BLaER1 treated with 17β-estradiol and CSF1 and Interleukin-3, amounts not matched to agents 10 nM and 100 nM (cell line): ENCODE measurements around the gene REPS1.
"Not testable (repeated sequence)": the region's sequence is repeated elsewhere in the genome, so short reads cannot be mapped to it uniquely, and the experiment has no call there.

Experiments
- H3K27ac ChIP-seq, 11 experiments: shearing (Covaris generic); formaldehyde crosslinking; 2 replicates each; pipeline ENCODE4 v1.8.1; 2022
- H3K27me3 ChIP-seq, 11 experiments: shearing (Covaris generic); formaldehyde crosslinking; 2 replicates each; pipeline ENCODE4 v1.8.1; 2022
- H3K36me3 ChIP-seq, 11 experiments: shearing (Covaris generic); formaldehyde crosslinking; 2 replicates each; pipeline ENCODE4 v1.8.1; 2022
- H3K4me1 ChIP-seq, 10 experiments: shearing (Covaris generic); formaldehyde crosslinking; 2 replicates each; pipeline ENCODE4 v1.8.1; 2022
- H3K4me2 ChIP-seq, 11 experiments: shearing (Covaris generic); formaldehyde crosslinking; 2 replicates each; pipeline ENCODE4 v1.8.1; 2022
- H3K4me3 ChIP-seq, 10 experiments: shearing (Covaris generic); formaldehyde crosslinking; 2 replicates each; pipeline ENCODE4 v1.8.1; 2022
- H3K9ac ChIP-seq, 11 experiments: shearing (Covaris generic); formaldehyde crosslinking; 2 replicates each; pipeline ENCODE4 v1.8.1; 2022
- H3K9me3 ChIP-seq, 11 experiments: shearing (Covaris generic); formaldehyde crosslinking; replicated peaks in 1 of 11; 2 replicates each; pipeline ENCODE4 v1.8.1; 2022
- H4K20me1 ChIP-seq, 11 experiments: shearing (Covaris generic); formaldehyde crosslinking; 2 replicates each; pipeline ENCODE4 v1.8.1; 2022
- Cebpa-rat ChIP-seq, 11 experiments: shearing (Covaris generic); IDR thresholded peaks; 2 replicates each; pipeline ENCODE4 v1.8.1; 2022

The REPS1 gene

GRCh38 chr6:139010674-139011073 lies 22.6 kb upstream of the REPS1 start:
- Histone ChIP-seq H3K27me3 (no peaks in the 10 kb centered on the region), H3K4me3 (no peak overlapping the region), H3K27ac (no peak overlapping the region), H4K20me1 (no peaks in the 10 kb centered on the region), H3K4me1 (peaks cover 11 to 23% (median 16%) of the 10 kb centered on the region in 10 experiments; a peak in 18 of 20 replicates), H3K9me3 (peaks cover 0 to 18% (median 0%) of the 10 kb centered on the region in 11 experiments; a peak in 5 of 22 replicates), H3K4me2 (no peak overlapping the region), H3K36me3 (no peaks in the 10 kb centered on the region), H3K9ac (no peak overlapping the region)
- no peak for TF ChIP-seq Cebpa-rat (IDR thresholded peaks at IDR 0.05)

GRCh38 chr6:139008117-139008516 lies 20.1 kb upstream of the REPS1 start:
- Histone ChIP-seq H3K27ac (0 out of 22 replicates have a peak overlapping the region, but pooled peaks of 1 of the 11 experiments have one; percentile 12), H3K4me1 (peaks cover 14 to 31% (median 17%) of the 10 kb centered on the region in 10 experiments; a peak in 19 of 20 replicates), H3K27me3 (no peaks in the 10 kb centered on the region), H4K20me1 (no peaks in the 10 kb centered on the region), H3K9me3 (peaks cover 0 to 18% (median 0%) of the 10 kb centered on the region in 11 experiments; a peak in 5 of 22 replicates), H3K36me3 (no peaks in the 10 kb centered on the region), H3K4me3 (no peak overlapping the region), H3K9ac (no peak overlapping the region), H3K4me2 (peak overlapping the region in 3 of 11 experiments; percentile 3 to 43 (median 29); a peak in 5 of 22 replicates)
- no peak for TF ChIP-seq Cebpa-rat (IDR thresholded peaks at IDR 0.05)

GRCh38 chr6:139007428-139007827 lies 19.4 kb upstream of the REPS1 start:
- no peak for TF ChIP-seq Cebpa-rat (IDR thresholded peaks at IDR 0.05)

GRCh38 chr6:139006477-139006876 lies 18.4 kb upstream of the REPS1 start:
- H3K27me3 ChIP-seq = no peaks in the 10 kb centered on the region
- no peaks in the 10 kb centered on the region for H3K36me3 ChIP-seq
- H3K4me1 ChIP-seq = peaks cover 14 to 31% (median 17%) of the 10 kb centered on the region in 10 experiments; a peak in 19 of 20 replicates
- H3K4me2 ChIP-seq = peak overlapping the region in 9 of 11 experiments; percentile 3 to 50 (median 32); a peak in 11 of 22 replicates
- peaks cover 0 to 18% (median 0%) of the 10 kb centered on the region in 11 experiments; a peak in 5 of 22 replicates for H3K9me3 ChIP-seq
- H3K27ac ChIP-seq = no peak overlapping the region
- H3K4me3 ChIP-seq = no peak overlapping the region
- no peak for TF ChIP-seq Cebpa-rat (IDR thresholded peaks at IDR 0.05)
- no peaks in the 10 kb centered on the region for H4K20me1 ChIP-seq
- no peak overlapping the region for H3K9ac ChIP-seq

More at GRCh38 chr6:139007428-139007827, 19.4 kb upstream of the REPS1 start:
- Histone ChIP-seq H4K20me1 (no peaks in the 10 kb centered on the region), H3K4me2 (peak overlapping the region; percentile 3 to 50 (median 31); a peak in 19 of 22 replicates), H3K36me3 (no peaks in the 10 kb centered on the region), H3K4me3 (no peak overlapping the region), H3K9me3 (peaks cover 0 to 18% (median 0%) of the 10 kb centered on the region in 11 experiments; a peak in 5 of 22 replicates), H3K27ac (no peak overlapping the region; a peak in 2 of 22 replicates), H3K9ac (no peak overlapping the region), H3K4me1 (peaks cover 14 to 31% (median 17%) of the 10 kb centered on the region in 10 experiments; a peak in 19 of 20 replicates), H3K27me3 (no peaks in the 10 kb centered on the region)

- Histone ChIP-seq H3K36me3 (no peaks in the 10 kb centered on the region), H3K4me1 (peaks cover 20 to 46% (median 27%) of the 10 kb centered on the region in 10 experiments), H3K27me3 (no peaks in the 10 kb centered on the region), H3K9ac (no peak overlapping the region), H3K27ac (no peak overlapping the region), H3K9me3 (peaks cover 0 to 18% (median 0%) of the 10 kb centered on the region in 11 experiments; a peak in 5 of 22 replicates), H3K4me3 (no peak overlapping the region), H3K4me2 (peak overlapping the region in 1 of 11 experiments; percentile 32; a peak in 2 of 22 replicates), H4K20me1 (no peaks in the 10 kb centered on the region)
- no peak for TF ChIP-seq Cebpa-rat (IDR thresholded peaks at IDR 0.05)
These were observed 15.7 kb upstream of the REPS1 start for GRCh38 chr6:139003751-139004150.

- no peaks in the 10 kb centered on the region for H3K36me3 ChIP-seq
- H3K27me3 ChIP-seq = no peaks in the 10 kb centered on the region
- no peaks in the 10 kb centered on the region for H4K20me1 ChIP-seq
- H3K27ac ChIP-seq = peak overlapping the region in 4 of 11 experiments; percentile 2 to 48 (median 14); a peak in 4 of 22 replicates
- H3K9me3 ChIP-seq = peaks cover 0 to 3% (median 0%) of the 10 kb centered on the region in 11 experiments; a peak in 1 of 22 replicates
- H3K4me1 ChIP-seq = peaks cover 5 to 24% (median 12%) of the 10 kb centered on the region in 10 experiments; a peak in 17 of 20 replicates
- no peak overlapping the region for H3K9ac ChIP-seq
- no peak overlapping the region for H3K4me3 ChIP-seq
- peak overlapping the region; percentile 5 to 72 (median 51); a peak in 15 of 22 replicates for H3K4me2 ChIP-seq
- 0 out of 22 replicates have a peak, but pooled peaks of 1 of the 11 experiments have one; percentile 23 for TF ChIP-seq Cebpa-rat (IDR thresholded peaks at IDR 0.05)
These were observed 12.1 kb upstream of the REPS1 start for GRCh38 chr6:138999949-139000725.

- Histone ChIP-seq H3K4me2 (no peak overlapping the region), H3K27ac (no peak overlapping the region), H3K4me3 (no peak overlapping the region), H3K9me3 (peaks cover 0 to 32% (median 0%) of the 10 kb centered on the region in 11 experiments; a peak in 6 of 22 replicates), H3K36me3 (no peaks in the 10 kb centered on the region), H3K9ac (no peak overlapping the region), H3K4me1 (peaks cover 5 to 21% (median 11%) of the 10 kb centered on the region in 10 experiments; a peak in 17 of 20 replicates), H4K20me1 (no peaks in the 10 kb centered on the region), H3K27me3 (no peaks in the 10 kb centered on the region)
- no peak for TF ChIP-seq Cebpa-rat (IDR thresholded peaks at IDR 0.05)
These were observed 9.1 kb upstream of the REPS1 start for GRCh38 chr6:138997136-138997535.

- no peaks in the 10 kb centered on the region for H3K27me3 ChIP-seq
- peaks cover 5 to 22% (median 11%) of the 10 kb centered on the region in 10 experiments; a peak in 17 of 20 replicates for H3K4me1 ChIP-seq
- no peak for TF ChIP-seq Cebpa-rat (IDR thresholded peaks at IDR 0.05)
- H3K27ac ChIP-seq = no peak overlapping the region
- H3K4me3 ChIP-seq = no peak overlapping the region
- H3K36me3 ChIP-seq = no peaks in the 10 kb centered on the region
- no peak overlapping the region for H3K9ac ChIP-seq
- H3K4me2 ChIP-seq = no peak overlapping the region
- peaks cover 0 to 32% (median 0%) of the 10 kb centered on the region in 11 experiments; a peak in 6 of 22 replicates for H3K9me3 ChIP-seq
- H4K20me1 ChIP-seq = no peaks in the 10 kb centered on the region
These were observed 8.5 kb upstream of the REPS1 start for GRCh38 chr6:138996524-138996923.

- H3K4me2 ChIP-seq = peak overlapping the region in 1 of 11 experiments; percentile 4; a peak in 1 of 22 replicates
- H3K4me3 ChIP-seq, H3K27ac ChIP-seq, H3K9ac ChIP-seq, H3K27me3 ChIP-seq, H3K36me3 ChIP-seq, H4K20me1 ChIP-seq: not testable (repeated sequence)
- peaks cover 0 to 32% (median 0%) of the 10 kb centered on the region in 11 experiments; a peak in 6 of 22 replicates for H3K9me3 ChIP-seq
- H3K4me1 ChIP-seq = peaks cover 4 to 21% (median 6%) of the 10 kb centered on the region in 10 experiments; a peak in 18 of 20 replicates
These were observed 5.4 kb upstream of the REPS1 start for GRCh38 chr6:138993410-138993809.

GRCh38 chr6:138992965-138993364 lies 4.9 kb upstream of the REPS1 start:
- H3K4me3 ChIP-seq, H3K9ac ChIP-seq: not testable (repeated sequence)
- H3K4me2 ChIP-seq = peak overlapping the region in 2 of 11 experiments; percentile 5 to 8; a peak in 1 of 22 replicates

More at GRCh38 chr6:138992965-138993364, 4.9 kb upstream of the REPS1 start:
- Histone ChIP-seq H3K4me1 (peaks cover 6 to 21% (median 8%) of the 10 kb centered on the region in 10 experiments; a peak in 18 of 20 replicates), H3K9me3 (peaks cover 0 to 32% (median 0%) of the 10 kb centered on the region in 11 experiments; a peak in 6 of 22 replicates)
- H3K27me3 ChIP-seq, H3K27ac ChIP-seq, H3K36me3 ChIP-seq, H4K20me1 ChIP-seq: not testable (repeated sequence)
